Astrocyte (in vitro differentiated cells and primary cell): Measurements from ENCODE around the gene SYT8. TPM values are rescaled to one million over a fixed set of nuclear protein-coding genes. Genes with fewer than 3 reads are reported as not detected.

Experiments used
- DNase-seq: peaks from one replicate; pipeline ENCODE4 v3.0.0-alpha.2; 2010; ENCODE audit warnings: low read depth
- FAIRE-seq: peaks from 2 replicates; lab custom pipeline; 2011; peaks lifted over from hg19 to GRCh38; lab: Jason Lieb, UNC
- H2AFZ ChIP-seq: 2 replicates; pipeline ENCODE4 v1.6.0; 2012; ENCODE audit warnings: low read depth, low read length, inconsistent platforms
- H3K27ac ChIP-seq: 2 replicates; pipeline ENCODE4 v1.5.1; 2011; ENCODE audit warnings: low read depth, low read length, inconsistent platforms
- H3K27me3 ChIP-seq: 2 replicates; pipeline ENCODE4 v1.6.0; 2011; ENCODE audit warnings: low read length, inconsistent platforms; ENCODE audit not compliant: insufficient read depth
- H3K36me3 ChIP-seq: 2 replicates; pipeline ENCODE4 v1.5.1; 2011; ENCODE audit warnings: low read length, inconsistent platforms; ENCODE audit not compliant: insufficient read depth
- H3K4me1 ChIP-seq: 2 replicates; pipeline ENCODE4 v1.5.1; 2011; ENCODE audit warnings: low read length, inconsistent platforms; ENCODE audit not compliant: insufficient read depth
- H3K4me2 ChIP-seq: 2 replicates; pipeline ENCODE4 v1.6.0; 2012; ENCODE audit warnings: low read length, inconsistent platforms
- H3K4me3 ChIP-seq: 2 replicates; pipeline ENCODE4 v1.5.1; 2011; ENCODE audit warnings: low read depth, mild to moderate bottlenecking, low read length, inconsistent platforms; ENCODE audit not compliant: insufficient read depth
- H3K79me2 ChIP-seq: 2 replicates; pipeline ENCODE4 v1.6.0; 2012; ENCODE audit warnings: mild to moderate bottlenecking, low read length, inconsistent platforms; ENCODE audit not compliant: insufficient read depth
- H3K9ac ChIP-seq: 2 replicates; pipeline ENCODE4 v1.6.0; 2012; ENCODE audit warnings: mild to moderate bottlenecking, low read length, inconsistent platforms
- H3K9me3 ChIP-seq: 2 replicates; pipeline ENCODE4 v1.5.1; 2012; ENCODE audit warnings: low read depth, mild to moderate bottlenecking, low read length, inconsistent platforms; ENCODE audit not compliant: insufficient read depth
- H4K20me1 ChIP-seq: 2 replicates; pipeline ENCODE4 v1.6.0; 2012; ENCODE audit warnings: low read length, inconsistent platforms; ENCODE audit not compliant: insufficient read depth
- H3K27ac Mint-ChIP-seq: one replicate; pipeline ENCODE4 v1.8.0; 2021; ENCODE audit warnings: mild to moderate bottlenecking, mixed read lengths; ENCODE audit not compliant: unreplicated experiment
- H3K27me3 Mint-ChIP-seq: one replicate; pipeline ENCODE4 v1.8.0; 2021; ENCODE audit warnings: low read depth, mixed read lengths; ENCODE audit not compliant: unreplicated experiment
- H3K36me3 Mint-ChIP-seq: one replicate; pipeline ENCODE4 v1.8.0; 2021; ENCODE audit warnings: low read depth, mixed read lengths; ENCODE audit not compliant: unreplicated experiment
- H3K4me1 Mint-ChIP-seq: one replicate; pipeline ENCODE4 v1.8.0; 2021; ENCODE audit warnings: low read depth, mixed read lengths; ENCODE audit not compliant: unreplicated experiment
- H3K4me3 Mint-ChIP-seq: one replicate; pipeline ENCODE4 v1.8.0; 2021; ENCODE audit warnings: mild to moderate bottlenecking, moderate library complexity, mixed read lengths; ENCODE audit not compliant: unreplicated experiment
- H3K9me3 Mint-ChIP-seq: one replicate; pipeline ENCODE4 v1.8.0; 2021; ENCODE audit warnings: mild to moderate bottlenecking, mixed read lengths; ENCODE audit not compliant: unreplicated experiment
- EZH2 ChIP-seq: IDR thresholded peaks from 2 replicates; pipeline ENCODE4 v1.6.1; 2012; ENCODE audit warnings: mild to moderate bottlenecking, low read length, inconsistent platforms; ENCODE audit not compliant: insufficient read depth
- total RNA-seq: library from RNA; stranded (reverse); gene quantifications from 2 replicates; pipeline ENCODE4 v1.2.1, GENCODE V29; 2021
- TF ChIP-seq, protein P1 (sequence below): IDR thresholded peaks from 2 replicates; pipeline ENCODE4 v1.5.1; 2011; ENCODE audit warnings: low read depth, mild to moderate bottlenecking, inconsistent platforms, low read length, moderate library complexity; ENCODE audit not compliant: insufficient read depth

The SYT8 gene
- total RNA-seq, 1 donor from 2014 or later, result 0.36 TPM

DNA sequence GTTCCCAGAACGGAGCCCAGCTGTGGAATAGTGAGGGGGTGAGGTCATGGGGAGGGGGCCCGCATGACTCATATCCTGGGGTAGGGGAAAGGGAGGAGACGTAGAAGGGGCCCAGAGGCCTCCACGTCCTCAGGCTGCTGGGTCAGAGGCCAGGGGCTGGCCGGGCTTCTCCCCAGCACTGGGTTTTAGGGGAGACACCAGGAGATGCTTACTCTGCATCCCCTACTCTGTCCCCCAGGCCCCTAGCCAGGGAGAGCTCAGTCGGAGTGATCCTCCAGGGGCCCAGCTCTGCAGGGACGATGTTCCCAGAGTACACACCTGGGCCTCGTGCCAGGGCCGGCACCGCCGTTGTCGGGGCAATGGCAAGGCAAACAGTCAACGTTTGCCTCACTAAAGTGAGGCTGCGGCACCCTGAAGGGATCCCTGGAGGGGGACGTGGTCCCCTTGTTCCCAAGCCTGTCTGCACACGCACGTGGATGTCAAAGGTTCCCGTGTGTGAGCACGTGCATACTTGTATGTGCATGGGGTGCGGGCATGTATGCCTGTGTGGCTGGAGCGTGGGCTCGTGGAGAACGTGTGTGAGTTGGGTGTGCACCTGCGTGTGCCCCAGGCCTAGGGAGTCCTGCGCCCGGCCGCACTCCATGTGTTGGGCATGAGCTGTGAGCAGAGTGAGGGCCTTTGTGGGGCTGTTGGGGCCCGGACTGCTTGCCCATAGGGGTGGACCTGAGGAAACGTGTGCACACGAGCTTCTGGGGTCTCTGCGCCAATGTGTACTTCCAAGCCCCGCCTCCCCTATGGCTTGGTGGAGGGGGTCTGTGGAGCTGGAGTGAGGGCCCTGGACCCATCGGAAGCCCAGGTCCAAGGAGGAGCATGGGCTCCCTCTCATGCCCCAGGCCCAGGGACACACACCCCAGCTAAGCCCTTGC, 42.7 kb downstream of the SYT8 start:
- H3K9me3 ChIP-seq, result no peaks in the 10 kb centered on the region
- no peak for TF ChIP-seq EZH2
- TF ChIP-seq, protein P1, sequence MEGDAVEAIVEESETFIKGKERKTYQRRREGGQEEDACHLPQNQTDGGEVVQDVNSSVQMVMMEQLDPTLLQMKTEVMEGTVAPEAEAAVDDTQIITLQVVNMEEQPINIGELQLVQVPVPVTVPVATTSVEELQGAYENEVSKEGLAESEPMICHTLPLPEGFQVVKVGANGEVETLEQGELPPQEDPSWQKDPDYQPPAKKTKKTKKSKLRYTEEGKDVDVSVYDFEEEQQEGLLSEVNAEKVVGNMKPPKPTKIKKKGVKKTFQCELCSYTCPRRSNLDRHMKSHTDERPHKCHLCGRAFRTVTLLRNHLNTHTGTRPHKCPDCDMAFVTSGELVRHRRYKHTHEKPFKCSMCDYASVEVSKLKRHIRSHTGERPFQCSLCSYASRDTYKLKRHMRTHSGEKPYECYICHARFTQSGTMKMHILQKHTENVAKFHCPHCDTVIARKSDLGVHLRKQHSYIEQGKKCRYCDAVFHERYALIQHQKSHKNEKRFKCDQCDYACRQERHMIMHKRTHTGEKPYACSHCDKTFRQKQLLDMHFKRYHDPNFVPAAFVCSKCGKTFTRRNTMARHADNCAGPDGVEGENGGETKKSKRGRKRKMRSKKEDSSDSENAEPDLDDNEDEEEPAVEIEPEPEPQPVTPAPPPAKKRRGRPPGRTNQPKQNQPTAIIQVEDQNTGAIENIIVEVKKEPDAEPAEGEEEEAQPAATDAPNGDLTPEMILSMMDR, result no peak
- FAIRE-seq (no peak), DNase-seq (no peak)
- H3K27ac ChIP-seq, result no peak overlapping the region
- H3K4me3 Mint-ChIP-seq, result no peak overlapping the region
- peak overlapping the region; percentile 88 for H3K27ac Mint-ChIP-seq
- no peaks in the 10 kb centered on the region for H3K36me3 Mint-ChIP-seq
- no peak overlapping the region for H2AFZ ChIP-seq
- H3K4me1 ChIP-seq, result peaks cover 8% of the 10 kb centered on the region
- H3K27me3 Mint-ChIP-seq, result no peaks in the 10 kb centered on the region
- no peaks in the 10 kb centered on the region for H3K4me1 Mint-ChIP-seq
- no peaks in the 10 kb centered on the region for H3K79me2 ChIP-seq
- no peak overlapping the region for H3K4me2 ChIP-seq
- no peaks in the 10 kb centered on the region for H4K20me1 ChIP-seq
- H3K9me3 Mint-ChIP-seq, result no peaks in the 10 kb centered on the region
- no peaks in the 10 kb centered on the region for H3K36me3 ChIP-seq
- no peak overlapping the region for H3K9ac ChIP-seq
- no peak overlapping the region for H3K4me3 ChIP-seq
- no peaks in the 10 kb centered on the region for H3K27me3 ChIP-seq

DNA sequence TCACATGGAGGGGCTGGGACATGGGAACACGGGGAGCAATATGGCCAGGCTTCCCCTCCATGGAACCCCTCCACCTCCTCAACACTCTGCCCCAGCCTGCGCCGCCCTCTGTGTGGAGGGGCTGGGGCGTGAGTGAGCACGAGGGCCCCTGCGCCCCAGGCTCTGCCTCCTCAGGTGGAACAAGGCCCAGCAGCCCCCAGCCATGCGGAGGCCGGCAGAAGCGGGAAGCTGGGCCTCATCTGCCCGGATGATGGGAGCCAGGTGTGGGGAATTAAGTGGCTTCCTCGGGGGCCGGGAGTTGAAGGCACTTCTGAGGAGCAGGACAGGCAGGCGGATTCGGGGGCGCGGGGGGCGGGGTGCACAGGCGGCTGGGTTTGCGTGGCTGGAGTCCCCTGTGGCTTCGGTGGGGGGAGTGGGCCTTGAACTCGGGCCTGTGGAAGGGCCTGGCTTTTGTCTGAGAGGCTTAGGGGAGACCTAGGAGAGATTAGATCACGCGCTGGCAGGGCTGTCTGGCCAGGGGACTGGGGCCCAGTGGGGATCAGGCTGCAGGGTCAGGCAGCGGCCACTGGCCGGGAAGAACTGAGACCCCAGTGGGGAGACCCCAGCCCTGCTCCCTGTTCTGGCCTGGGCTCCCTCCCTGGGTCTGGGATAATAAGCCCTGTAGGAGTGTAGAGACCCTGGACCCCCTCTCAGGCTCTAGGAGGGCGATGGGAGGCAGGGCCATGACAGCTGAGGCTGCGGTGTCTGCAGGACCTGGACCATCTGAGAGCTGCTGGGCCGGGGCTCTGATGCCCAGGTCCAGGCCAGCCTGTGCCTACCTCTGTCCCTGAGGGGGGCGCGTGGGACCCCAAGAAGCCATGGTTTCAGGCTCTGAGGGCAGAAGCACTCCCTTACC, 43.6 kb downstream of the SYT8 start:
- Histone ChIP-seq H3K4me2 (no peak overlapping the region), H3K36me3 (no peaks in the 10 kb centered on the region), H4K20me1 (no peaks in the 10 kb centered on the region), H3K4me1 (peaks cover 8% of the 10 kb centered on the region), H3K4me3 (no peak overlapping the region), H3K79me2 (no peaks in the 10 kb centered on the region), H3K9me3 (no peaks in the 10 kb centered on the region), H3K27ac (no peak overlapping the region), H3K27me3 (no peaks in the 10 kb centered on the region), H2AFZ (no peak overlapping the region), H3K9ac (no peak overlapping the region)
- no peak for TF ChIP-seq EZH2
- TF ChIP-seq, protein P1, result no peak
- no peak for FAIRE-seq
- Mint-ChIP-seq H3K36me3 (no peaks in the 10 kb centered on the region), H3K27ac (no peak overlapping the region), H3K27me3 (no peaks in the 10 kb centered on the region), H3K9me3 (no peaks in the 10 kb centered on the region), H3K4me1 (no peaks in the 10 kb centered on the region), H3K4me3 (no peak overlapping the region)
- no peak for DNase-seq
